Ammon's horn (tissue), 1 donor: ENCODE data around the gene DEAF1.

Source experiments
- DNase-seq: peaks from one replicate; pipeline ENCODE4 v3.0.0-alpha.2; 2016; ENCODE audit warnings: low spot score

The DEAF1 gene

GRCh38 chr11:621838-622237 is 73.2 kb downstream of the DEAF1 start:
- no peak for DNase-seq

- no peak for DNase-seq
Observed at GRCh38 chr11:620935-621814, 73.8 kb downstream of the DEAF1 start.

GRCh38 chr11:620201-620600 is 74.8 kb downstream of the DEAF1 start:
- DNase-seq, result no peak

- no peak for DNase-seq
Observed at GRCh38 chr11:619628-620050, 75.4 kb downstream of the DEAF1 start.

GRCh38 chr11:618856-619627 is 76.0 kb downstream of the DEAF1 start:
- DNase-seq, result no peak

GRCh38 chr11:617912-618682 is 76.9 kb downstream of the DEAF1 start:
- DNase-seq, result no peak

- no peak for DNase-seq
Observed at GRCh38 chr11:617199-617911, 77.7 kb downstream of the DEAF1 start.

GRCh38 chr11:616320-617198 is 78.5 kb downstream of the DEAF1 start:
- no peak for DNase-seq

GRCh38 chr11:615504-616319 is 79.3 kb downstream of the DEAF1 start, which contains the start of gene IRF7:
Gene IRF7, minus strand, starts transcription at chr11:615950. Its CDS starts 586 bp downstream, at chr11:615364.
- peak; percentile 94 for DNase-seq

- no peak for DNase-seq
Observed at GRCh38 chr11:614623-615503, 80.2 kb downstream of the DEAF1 start.

GRCh38 chr11:614021-614622 is 80.9 kb downstream of the DEAF1 start:
- no peak for DNase-seq

GRCh38 chr11:613369-613968 is 81.6 kb downstream of the DEAF1 start:
- peak; percentile 41 for DNase-seq

GRCh38 chr11:612961-613300 is 82.1 kb downstream of the DEAF1 start:
- no peak for DNase-seq

GRCh38 chr11:612201-612960 is 82.6 kb downstream of the DEAF1 start:
- DNase-seq, result no peak

GRCh38 chr11:611001-611996 is 83.7 kb downstream of the DEAF1 start:
- DNase-seq, result no peak
